Measurements from ENCODE around the gene MFRP. TPM values are rescaled to one million over a fixed set of nuclear protein-coding genes. Genes with fewer than 3 reads are reported as not detected.
A peak's percentile ranks its signal among the peaks of the same experiment; 100 is the strongest.

Gene MFRP
- total and polyA plus RNA-seq, 9 of the 15 experiments (the other 6 are each of a cell fraction or from before 2014, with no cell fraction given) = not detected

DNA sequence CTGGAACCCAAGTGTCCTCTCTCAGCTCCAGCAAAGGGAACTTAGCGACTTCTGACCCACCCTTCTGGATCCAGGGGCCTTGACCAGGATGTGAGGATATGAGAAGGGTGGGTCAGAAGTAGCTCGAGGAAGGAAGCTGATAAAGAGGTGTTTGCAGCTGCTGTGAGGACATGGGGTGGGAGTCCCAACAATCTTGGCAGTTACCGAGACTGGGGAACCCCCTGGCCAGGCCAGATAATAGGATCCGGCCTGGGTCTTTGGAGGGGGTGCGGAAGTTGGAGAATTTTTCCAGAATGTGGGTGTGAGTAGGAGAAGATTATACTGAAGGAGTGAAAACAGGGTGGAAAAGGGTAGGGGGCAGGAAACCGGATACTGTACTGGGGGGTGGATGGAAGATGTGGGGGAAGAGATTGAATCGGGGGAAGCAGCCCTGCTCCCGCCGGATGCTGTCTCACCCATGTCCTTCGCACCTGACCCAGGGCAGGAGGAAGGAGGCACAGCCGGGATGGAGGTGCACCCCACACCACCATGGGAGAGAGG is 26.7 kb downstream of the MFRP start (continued):
- TF ChIP-seq, protein P1, sequence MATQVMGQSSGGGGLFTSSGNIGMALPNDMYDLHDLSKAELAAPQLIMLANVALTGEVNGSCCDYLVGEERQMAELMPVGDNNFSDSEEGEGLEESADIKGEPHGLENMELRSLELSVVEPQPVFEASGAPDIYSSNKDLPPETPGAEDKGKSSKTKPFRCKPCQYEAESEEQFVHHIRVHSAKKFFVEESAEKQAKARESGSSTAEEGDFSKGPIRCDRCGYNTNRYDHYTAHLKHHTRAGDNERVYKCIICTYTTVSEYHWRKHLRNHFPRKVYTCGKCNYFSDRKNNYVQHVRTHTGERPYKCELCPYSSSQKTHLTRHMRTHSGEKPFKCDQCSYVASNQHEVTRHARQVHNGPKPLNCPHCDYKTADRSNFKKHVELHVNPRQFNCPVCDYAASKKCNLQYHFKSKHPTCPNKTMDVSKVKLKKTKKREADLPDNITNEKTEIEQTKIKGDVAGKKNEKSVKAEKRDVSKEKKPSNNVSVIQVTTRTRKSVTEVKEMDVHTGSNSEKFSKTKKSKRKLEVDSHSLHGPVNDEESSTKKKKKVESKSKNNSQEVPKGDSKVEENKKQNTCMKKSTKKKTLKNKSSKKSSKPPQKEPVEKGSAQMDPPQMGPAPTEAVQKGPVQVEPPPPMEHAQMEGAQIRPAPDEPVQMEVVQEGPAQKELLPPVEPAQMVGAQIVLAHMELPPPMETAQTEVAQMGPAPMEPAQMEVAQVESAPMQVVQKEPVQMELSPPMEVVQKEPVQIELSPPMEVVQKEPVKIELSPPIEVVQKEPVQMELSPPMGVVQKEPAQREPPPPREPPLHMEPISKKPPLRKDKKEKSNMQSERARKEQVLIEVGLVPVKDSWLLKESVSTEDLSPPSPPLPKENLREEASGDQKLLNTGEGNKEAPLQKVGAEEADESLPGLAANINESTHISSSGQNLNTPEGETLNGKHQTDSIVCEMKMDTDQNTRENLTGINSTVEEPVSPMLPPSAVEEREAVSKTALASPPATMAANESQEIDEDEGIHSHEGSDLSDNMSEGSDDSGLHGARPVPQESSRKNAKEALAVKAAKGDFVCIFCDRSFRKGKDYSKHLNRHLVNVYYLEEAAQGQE (IDR thresholded peaks at IDR 0.05; ENCODE audit: borderline replicate concordance) = no peak
- TF ChIP-seq, protein P1 (CRISPR knock-in tag; IDR thresholded peaks at IDR 0.05; ENCODE audit: low read depth) = no peak
- no peak; the same call in 1 of the 2 replicates for TF ChIP-seq POLR2A (conservative IDR thresholded peaks at IDR 0.05)
- no peak for TF ChIP-seq ZKSCAN3 (CRISPR knock-in tag; IDR thresholded peaks at IDR 0.05)
- TF ChIP-seq, protein P2, sequence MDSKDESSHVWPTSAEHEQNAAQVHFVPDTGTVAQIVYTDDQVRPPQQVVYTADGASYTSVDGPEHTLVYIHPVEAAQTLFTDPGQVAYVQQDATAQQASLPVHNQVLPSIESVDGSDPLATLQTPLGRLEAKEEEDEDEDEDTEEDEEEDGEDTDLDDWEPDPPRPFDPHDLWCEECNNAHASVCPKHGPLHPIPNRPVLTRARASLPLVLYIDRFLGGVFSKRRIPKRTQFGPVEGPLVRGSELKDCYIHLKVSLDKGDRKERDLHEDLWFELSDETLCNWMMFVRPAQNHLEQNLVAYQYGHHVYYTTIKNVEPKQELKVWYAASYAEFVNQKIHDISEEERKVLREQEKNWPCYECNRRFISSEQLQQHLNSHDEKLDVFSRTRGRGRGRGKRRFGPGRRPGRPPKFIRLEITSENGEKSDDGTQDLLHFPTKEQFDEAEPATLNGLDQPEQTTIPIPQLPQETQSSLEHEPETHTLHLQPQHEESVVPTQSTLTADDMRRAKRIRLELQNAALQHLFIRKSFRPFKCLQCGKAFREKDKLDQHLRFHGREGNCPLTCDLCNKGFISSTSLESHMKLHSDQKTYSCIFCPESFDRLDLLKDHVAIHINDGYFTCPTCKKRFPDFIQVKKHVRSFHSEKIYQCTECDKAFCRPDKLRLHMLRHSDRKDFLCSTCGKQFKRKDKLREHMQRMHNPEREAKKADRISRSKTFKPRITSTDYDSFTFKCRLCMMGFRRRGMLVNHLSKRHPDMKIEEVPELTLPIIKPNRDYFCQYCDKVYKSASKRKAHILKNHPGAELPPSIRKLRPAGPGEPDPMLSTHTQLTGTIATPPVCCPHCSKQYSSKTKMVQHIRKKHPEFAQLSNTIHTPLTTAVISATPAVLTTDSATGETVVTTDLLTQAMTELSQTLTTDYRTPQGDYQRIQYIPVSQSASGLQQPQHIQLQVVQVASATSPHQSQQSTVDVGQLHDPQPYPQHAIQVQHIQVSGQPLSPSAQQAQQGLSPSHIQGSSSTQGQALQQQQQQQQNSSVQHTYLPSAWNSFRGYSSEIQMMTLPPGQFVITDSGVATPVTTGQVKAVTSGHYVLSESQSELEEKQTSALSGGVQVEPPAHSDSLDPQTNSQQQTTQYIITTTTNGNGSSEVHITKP (IDR thresholded peaks at IDR 0.05; ENCODE audit: partially characterized antibody) = peak; percentile 39
- TF ChIP-seq SP2 (IDR thresholded peaks at IDR 0.05; ENCODE audit: extremely low read depth, low read depth, low read length, poor library complexity, severe bottlenecking) = no peak
- TF ChIP-seq ZBTB17 (CRISPR knock-in tag; IDR thresholded peaks at IDR 0.05) = no peak
- no peak for TF ChIP-seq CHD4 (IDR thresholded peaks at IDR 0.05; ENCODE audit: insufficient read depth, insufficient replicate concordance, low read depth, low read length, poor library complexity, severe bottlenecking)
- no peak for TF ChIP-seq TEAD2 (tag; IDR thresholded peaks at IDR 0.05)
- TF ChIP-seq ILF3 (IDR thresholded peaks at IDR 0.05; ENCODE audit: borderline replicate concordance) = no peak
- TF ChIP-seq NCOA6 (IDR thresholded peaks at IDR 0.05) = no peak
- no peak for TF ChIP-seq HDAC6 (IDR thresholded peaks at IDR 0.05; ENCODE audit: low read depth, low read length)
- peak; percentile 73 for TF ChIP-seq NFIC (IDR thresholded peaks at IDR 0.05)
- no peak for TF ChIP-seq PTRF (tag; IDR thresholded peaks at IDR 0.05)
- no peak for TF ChIP-seq NRF1 (conservative IDR thresholded peaks at IDR 0.05 in 1 of 2, IDR thresholded peaks at IDR 0.05 in 1 of 2)
- no peak for TF ChIP-seq MXI1 (IDR thresholded peaks at IDR 0.05; ENCODE audit: low read depth, low read length)
- no peak for TF ChIP-seq ZNF140 (CRISPR knock-in tag; IDR thresholded peaks at IDR 0.05)

All from K562 (cell line).